Stimulated activated CD4-positive, alpha-beta T cell treated with anti-CD3 and anti-CD28 coated beads, Interleukin-12 subunit alpha, Interleukin-12 subunit beta, amount 100 ng/mL, for 48 hours (primary cell): ENCODE data around the gene YWHAH.
A peak's percentile ranks its signal among the peaks of the same experiment; 100 is the strongest.

Experiments
- DNase-seq, 3 donors: peaks; one replicate each; pipeline ENCODE4 v3.0.0-alpha.2; 2020; ENCODE audit warnings: low read depth in 2 of 3, low spot score in 1 of 3

YWHAH gene

DNA sequence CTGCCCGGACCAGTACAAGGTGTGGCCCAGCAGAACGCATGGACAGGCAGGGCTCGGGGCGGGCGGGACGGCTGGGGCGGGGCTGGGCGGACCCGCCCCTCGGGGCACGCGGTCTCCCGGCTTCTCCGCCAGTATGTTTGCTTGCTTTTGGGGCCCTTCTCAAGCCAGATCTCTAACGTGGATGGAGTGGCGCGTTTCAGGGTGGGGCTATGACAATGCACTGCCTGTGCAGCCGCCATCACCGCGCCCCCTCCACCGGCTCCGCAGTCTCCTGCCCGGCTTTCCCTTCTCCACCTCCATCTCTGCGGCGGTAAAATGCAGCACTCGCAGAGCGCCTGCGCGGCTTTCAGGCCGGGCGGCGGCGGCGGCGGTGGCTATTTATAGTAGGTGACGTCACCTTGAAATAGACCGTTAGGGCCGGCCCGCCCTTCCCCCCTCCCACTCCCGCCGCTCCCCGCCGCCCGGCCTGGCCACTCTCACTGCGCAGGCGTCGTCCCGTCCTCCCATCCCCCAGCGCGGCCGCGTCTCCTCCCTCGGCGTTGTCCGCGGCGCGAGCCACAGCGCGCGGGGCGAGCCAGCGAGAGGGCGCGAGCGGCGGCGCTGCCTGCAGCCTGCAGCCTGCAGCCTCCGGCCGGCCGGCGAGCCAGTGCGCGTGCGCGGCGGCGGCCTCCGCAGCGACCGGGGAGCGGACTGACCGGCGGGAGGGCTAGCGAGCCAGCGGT is at the start of gene YWHAH:
YWHAH (plus strand) TSS at position 558 of the 722 bp plus-strand sequence. CDS start 199 bp downstream, outside the sequence.
- peak; percentile 85 to 91 (median 88) for DNase-seq

DNA sequence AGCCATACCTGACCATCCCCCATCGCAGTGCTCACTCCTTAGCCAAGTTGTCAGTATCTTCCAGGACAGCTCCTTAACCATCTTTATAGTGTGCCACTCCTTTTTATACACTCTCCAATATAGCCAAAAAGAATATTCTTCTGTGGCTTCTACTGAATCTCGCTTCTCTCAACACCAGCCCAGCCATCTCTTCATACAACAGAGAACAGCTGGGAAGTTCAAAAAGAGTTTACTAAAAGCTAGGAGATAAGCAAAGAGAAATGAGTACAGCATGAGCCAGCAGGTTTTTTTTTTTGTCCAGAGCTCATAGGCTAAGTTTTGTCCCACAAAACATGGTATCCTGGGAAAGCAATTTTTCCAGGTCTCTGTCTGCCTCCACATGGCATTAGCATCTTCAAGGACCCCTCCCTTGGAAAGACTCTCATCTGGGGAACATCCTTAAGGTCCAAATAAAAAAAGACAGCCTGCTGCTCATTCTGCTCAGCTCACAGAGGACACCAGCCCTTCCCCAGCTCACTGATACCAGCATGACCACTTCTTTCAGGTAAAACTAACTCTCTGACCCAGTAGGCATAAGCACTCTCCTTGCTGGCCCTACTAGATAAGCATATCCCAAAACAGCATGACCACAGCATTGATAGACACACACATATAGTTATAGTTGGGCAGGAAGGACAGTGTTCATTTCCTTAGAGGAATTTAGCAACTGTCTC is 48.8 kb upstream of the YWHAH start:
- DNase-seq = no peak

- DNase-seq = no peak
Measured at GRCh38 chr22:31896472-31896871, 47.9 kb upstream of the YWHAH start.

DNA sequence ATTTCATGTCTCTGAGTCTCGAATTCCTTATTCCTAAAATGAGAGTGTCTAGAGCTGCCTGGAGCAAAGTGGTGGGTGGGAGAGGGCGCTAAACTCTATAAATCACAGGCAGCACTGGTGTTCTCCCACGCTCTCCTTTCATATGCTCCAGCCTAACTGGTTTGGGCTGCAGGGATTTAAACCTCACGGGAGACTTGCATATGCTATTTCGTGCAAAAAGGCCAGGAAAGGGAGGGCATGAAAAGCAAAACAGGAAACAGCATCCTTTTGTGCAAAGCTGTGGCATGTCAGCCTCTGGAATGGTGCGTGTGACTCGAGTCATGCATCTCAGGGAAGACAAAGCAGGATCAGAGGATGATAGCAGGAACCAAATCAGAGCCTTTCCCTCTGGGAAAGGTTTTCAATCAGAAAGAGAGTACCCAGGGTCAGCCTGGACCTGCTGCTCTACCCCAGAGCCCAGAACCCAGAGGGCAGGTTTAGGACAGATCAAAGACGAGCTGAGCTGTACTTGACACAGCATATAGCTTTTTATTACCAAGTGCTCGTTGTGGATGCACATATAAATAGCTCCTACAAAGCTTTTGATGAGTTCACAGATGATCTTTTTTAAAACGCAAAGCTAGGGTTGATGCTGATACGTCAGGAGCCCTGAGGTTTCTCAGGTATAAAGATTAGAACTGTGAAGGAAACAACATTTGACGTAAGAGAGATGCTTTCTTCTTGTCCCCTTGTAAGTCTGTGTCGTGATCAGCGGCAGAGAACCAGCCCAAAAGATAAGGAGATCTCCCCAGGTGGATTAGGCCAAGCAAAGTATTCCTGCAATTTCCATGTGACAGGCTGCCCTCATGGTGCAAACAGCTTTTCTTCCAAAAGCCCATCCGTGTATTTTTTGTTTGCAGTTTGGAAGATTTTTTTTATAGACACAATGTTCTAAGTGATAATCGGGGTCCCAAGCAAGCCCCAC is 46.2 kb upstream of the YWHAH start:
- no peak for DNase-seq

- DNase-seq = no peak
Measured at GRCh38 chr22:31898926-31899325, 45.4 kb upstream of the YWHAH start.

DNA sequence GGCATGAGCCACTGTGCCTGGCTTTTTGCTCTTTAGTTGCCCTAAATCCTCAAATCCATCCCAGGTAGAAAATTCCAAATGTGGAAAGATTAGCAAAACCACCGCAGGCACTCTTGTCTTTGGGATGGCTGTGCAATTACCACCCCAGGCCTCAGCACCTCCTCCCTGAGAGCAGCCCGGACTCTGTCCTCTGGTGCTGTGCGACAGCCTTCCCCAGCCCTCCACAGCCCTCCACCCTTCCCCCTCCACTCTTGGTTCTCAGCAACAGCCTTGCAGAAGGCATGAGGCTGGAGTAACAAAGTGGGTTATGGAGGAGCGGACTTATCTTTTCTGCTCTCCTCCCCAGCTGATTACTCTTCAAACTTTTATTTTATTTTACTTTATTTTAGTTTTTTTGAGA is 44.7 kb upstream of the YWHAH start:
- DNase-seq = no peak

DNA sequence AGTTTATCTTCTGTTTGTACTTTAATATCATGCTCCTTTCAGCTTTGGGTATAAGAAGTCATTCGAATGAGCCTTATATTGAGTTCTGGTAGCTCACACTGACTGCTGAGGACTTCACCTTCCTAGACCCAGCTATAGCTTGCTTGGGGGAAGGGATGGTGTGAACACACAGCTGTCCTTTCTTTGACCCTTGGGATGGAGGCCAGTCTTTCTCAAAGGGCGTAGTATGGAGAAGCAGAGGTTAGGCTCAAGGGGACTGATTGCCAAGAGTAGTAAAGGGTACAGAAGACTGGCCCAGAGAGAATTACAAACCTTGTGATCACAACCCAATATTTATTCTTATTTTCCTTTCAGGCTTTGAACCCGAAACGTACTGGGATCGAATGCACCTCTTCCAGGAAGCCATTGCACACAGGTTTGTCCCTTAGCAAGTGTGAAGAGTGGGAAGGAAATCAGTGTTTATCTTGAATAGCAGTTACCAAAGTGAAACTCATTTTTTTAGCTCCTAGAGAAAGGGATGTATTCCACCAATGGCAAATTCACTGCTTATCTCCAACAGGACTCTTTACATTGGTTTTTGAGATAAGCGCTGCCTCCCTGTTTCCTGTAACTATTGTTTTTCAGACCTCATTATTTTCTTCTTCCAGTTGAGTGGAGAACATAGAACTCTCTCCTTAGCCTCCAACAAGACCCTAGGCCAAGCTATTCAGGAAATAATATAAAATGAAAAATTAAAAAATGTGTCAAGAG is 42.8 kb upstream of the YWHAH start:
- no peak for DNase-seq

- DNase-seq = no peak
Measured at GRCh38 chr22:31904651-31905050, 39.7 kb upstream of the YWHAH start.

DNA sequence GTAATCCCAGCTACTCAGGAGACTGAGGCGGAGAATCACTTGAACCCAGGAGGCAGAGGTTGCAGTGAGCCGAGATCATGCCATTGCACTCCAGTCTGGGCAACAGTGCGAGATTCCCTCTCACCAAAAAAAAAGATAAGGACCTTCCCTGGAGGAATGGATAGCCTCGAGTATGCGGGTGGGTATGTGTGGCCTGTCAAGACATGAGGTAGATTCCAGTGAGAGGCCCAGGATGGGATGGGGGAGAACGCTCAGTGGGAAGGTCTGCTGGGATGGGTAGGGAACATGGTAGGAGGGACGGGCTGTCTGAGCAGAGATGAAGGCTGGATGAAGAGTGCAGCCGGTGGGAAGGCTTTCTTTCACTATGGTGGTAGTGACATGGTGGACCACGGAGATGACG is 39.0 kb upstream of the YWHAH start:
- DNase-seq = no peak

GRCh38 chr22:31906086-31906485 is 38.2 kb upstream of the YWHAH start:
- no peak for DNase-seq

- DNase-seq = no peak
Measured at GRCh38 chr22:31906569-31906968, 37.8 kb upstream of the YWHAH start.

DNA sequence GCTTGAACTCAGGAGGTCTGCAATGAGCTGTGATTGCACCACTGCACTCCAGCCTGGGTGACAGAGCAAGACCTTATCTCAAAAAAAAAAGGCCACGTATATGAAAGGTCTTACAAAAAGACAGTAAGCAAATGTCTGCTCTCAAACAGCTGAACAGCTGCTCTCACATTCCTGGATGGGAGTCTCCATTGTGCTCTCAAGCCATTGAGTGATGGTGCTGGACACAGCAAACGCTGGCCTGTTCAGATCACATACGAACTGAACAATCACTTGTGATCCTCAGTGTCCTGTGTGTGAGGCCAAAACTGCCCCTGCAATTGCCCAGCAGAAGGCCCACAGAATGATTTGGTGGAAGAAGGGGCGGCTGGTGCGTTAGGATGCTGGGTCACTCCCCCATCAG is 34.4 kb upstream of the YWHAH start:
- DNase-seq = no peak

DNA sequence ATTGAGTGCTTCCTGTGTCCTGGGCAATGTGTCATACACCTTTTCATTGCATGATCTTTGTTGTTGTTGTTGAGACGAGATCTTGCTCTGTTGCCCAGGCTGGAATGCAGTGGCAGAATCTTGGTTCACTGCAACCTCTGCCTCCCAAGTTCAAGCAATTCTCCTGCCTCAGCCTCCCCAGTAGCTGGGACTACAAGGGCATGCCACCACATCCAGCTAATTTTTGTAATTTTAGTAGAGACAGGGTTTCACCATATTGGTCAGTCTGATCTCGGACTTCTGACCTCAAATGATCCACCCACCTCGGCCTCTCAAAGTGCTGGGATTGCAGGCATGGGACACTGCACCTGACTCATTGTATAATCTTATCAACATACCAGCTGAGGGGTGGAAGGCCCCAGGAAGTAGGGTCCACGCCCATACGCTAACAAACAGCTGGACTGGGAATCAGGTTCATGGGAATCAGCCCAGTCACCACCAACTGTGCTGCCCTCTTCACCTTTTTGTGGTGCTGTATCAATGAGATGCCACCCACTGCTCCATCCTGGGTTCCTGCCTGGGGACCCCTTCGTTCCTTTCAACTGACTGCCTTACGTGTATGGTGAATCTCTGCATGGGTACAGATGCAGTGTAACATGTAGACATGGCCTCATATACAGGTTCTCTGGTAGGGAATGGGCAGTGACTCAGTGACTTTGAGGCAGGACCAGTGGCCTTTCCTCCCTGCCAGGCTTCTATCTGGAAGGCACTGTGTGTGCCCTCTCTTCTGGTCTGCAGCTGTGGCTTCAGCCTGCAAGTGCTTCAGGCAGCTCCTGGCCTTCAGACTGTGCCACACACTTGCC is 32.5 kb upstream of the YWHAH start:
- no peak for DNase-seq

DNA sequence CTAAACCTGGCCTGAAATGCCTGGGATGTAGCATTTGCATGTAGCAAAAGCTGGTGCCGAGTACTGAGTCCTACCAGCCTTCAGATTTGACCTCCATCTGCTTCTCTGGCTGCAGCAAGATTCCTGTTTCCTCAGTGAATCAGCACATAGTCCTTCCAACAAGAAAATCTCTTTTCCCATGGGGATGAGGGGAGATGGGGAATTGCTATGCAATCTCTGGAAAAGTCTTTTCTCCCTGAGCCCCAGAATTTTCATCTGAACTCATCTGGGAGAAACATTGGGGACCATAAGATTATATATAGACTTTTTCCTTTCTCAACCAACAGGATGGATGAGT is 32.0 kb upstream of the YWHAH start:
- DNase-seq = no peak

DNA sequence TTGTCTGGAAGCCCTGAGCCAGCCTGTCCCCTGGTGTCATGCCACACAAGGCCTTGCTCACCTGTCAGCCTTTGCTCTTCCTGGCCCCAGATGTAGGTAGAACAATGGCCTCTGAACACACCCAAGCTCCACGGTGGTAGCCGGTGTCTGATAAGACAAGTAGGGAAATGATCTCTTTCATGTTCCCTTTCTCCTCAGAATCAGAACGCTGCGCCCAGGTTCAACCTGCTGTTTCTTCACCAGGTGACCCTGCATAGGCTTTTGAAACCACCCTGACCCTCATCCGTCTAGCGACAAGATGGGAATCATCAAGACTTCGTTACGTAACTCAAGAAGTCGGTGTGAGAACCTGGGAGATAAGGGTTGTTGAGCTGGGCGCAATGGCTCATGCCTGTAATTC is 28.7 kb upstream of the YWHAH start:
- DNase-seq = no peak

GRCh38 chr22:31917227-31917921 is 27.0 kb upstream of the YWHAH start:
- peak in 1 of 3 donors; percentile 5 for DNase-seq

- no peak for DNase-seq
Measured at GRCh38 chr22:31919730-31920129, 24.6 kb upstream of the YWHAH start.

GRCh38 chr22:31920306-31920705 is 24.0 kb upstream of the YWHAH start:
- DNase-seq = no peak

DNA sequence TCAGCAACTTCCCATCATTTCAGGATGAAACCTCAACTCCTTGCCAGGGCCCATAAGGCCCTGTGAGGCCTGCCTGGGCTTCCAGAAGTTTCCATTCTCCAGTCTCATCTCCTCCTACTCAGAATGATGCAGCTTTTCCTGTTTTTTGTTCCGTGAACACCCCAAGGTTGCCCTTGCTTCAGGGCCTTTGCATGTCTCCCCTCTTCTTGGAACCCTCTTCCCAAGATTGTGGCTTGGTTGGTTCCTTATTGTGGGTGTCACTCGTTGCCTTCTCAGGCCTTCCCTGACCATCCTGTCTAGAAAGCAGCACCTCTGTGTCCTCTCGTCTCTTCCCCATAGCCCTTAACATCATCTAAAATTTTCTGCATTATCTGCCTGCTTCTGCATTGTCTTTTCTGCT is 23.2 kb upstream of the YWHAH start:
- no peak for DNase-seq

GRCh38 chr22:31922534-31922933 is 21.8 kb upstream of the YWHAH start:
- DNase-seq = no peak
